ENCODE results near the gene JMJD4.

Gene JMJD4

GRCh38 chr1:227734856-227735538 is at the start of gene JMJD4, which contains the start of gene SNAP47:
JMJD4 (minus strand) TSS chr1:227735302; CDS start chr1:227735273, 29 bp downstream.
SNAP47 (plus strand) TSS chr1:227735435; CDS start chr1:227747737, 12,302 bp downstream.
- FAIRE-seq: no peak

GRCh38 chr1:227782226-227782625 is 47.1 kb upstream of the JMJD4 start:
- FAIRE-seq: no peak

- no peak for FAIRE-seq
Observed at GRCh38 chr1:227781314-227781930, 46.3 kb upstream of the JMJD4 start.

- FAIRE-seq: no peak
Observed at GRCh38 chr1:227780101-227781044, 45.3 kb upstream of the JMJD4 start.

- FAIRE-seq: no peak
Observed at GRCh38 chr1:227779685-227780084, 44.6 kb upstream of the JMJD4 start.

GRCh38 chr1:227779021-227779441 is 43.9 kb upstream of the JMJD4 start:
- FAIRE-seq: no peak

GRCh38 chr1:227778401-227778947 is 43.4 kb upstream of the JMJD4 start:
- FAIRE-seq: no peak

GRCh38 chr1:227777646-227778045 is 42.5 kb upstream of the JMJD4 start:
- FAIRE-seq: no peak

- no peak for FAIRE-seq
Observed at GRCh38 chr1:227777156-227777555, 42.1 kb upstream of the JMJD4 start.

- no peak for FAIRE-seq
Observed at GRCh38 chr1:227776331-227776771, 41.2 kb upstream of the JMJD4 start.

- FAIRE-seq: no peak
Observed at GRCh38 chr1:227775841-227776240, 40.7 kb upstream of the JMJD4 start.

GRCh38 chr1:227774821-227775661 is 39.9 kb upstream of the JMJD4 start:
- no peak for FAIRE-seq

GRCh38 chr1:227774051-227774731 is 39.1 kb upstream of the JMJD4 start:
- FAIRE-seq: no peak

- FAIRE-seq: no peak
Observed at GRCh38 chr1:227773558-227773957, 38.5 kb upstream of the JMJD4 start.

- FAIRE-seq: no peak
Observed at GRCh38 chr1:227771771-227772170, 36.7 kb upstream of the JMJD4 start.

GRCh38 chr1:227771326-227771725 is 36.2 kb upstream of the JMJD4 start:
- FAIRE-seq: no peak

GRCh38 chr1:227770812-227771211 is 35.7 kb upstream of the JMJD4 start:
- no peak for FAIRE-seq

GRCh38 chr1:227769936-227770494 is 34.9 kb upstream of the JMJD4 start:
- no peak for FAIRE-seq

- no peak for FAIRE-seq
Observed at GRCh38 chr1:227769047-227769935, 34.2 kb upstream of the JMJD4 start.

GRCh38 chr1:227768640-227769039 is 33.5 kb upstream of the JMJD4 start:
- no peak for FAIRE-seq

All from colon (tissue), 2 donors.